HG02981 (cell line): ENCODE data around the gene AP1G1.
"Not testable (repeated sequence)": the region's sequence is repeated elsewhere in the genome, so short reads cannot be mapped to it uniquely, and the experiment has no call there.

Experiments used
- ATAC-seq: cut with Tn5 transposase; IDR thresholded peaks from one replicate; pipeline ENCODE4 v1.9.1; 2021; ENCODE audit warnings: mild to moderate bottlenecking, moderate library complexity; ENCODE audit not compliant: unreplicated experiment

Gene AP1G1

GRCh38 chr16:71808593-71809459 is at the start of gene AP1G1:
TSS of gene AP1G1 (minus strand) at chr16:71808834. CDS start at chr16:71789479, 19,355 bp downstream.
- peak; percentile 71 for ATAC-seq

GRCh38 chr16:71855937-71856662 is 47.5 kb upstream of the AP1G1 start:
- ATAC-seq: no peak

GRCh38 chr16:71854369-71854948 is 45.8 kb upstream of the AP1G1 start:
- ATAC-seq: no peak

- no peak for ATAC-seq
Observed at GRCh38 chr16:71853413-71853812, 44.8 kb upstream of the AP1G1 start.

GRCh38 chr16:71852561-71852960 is 43.9 kb upstream of the AP1G1 start:
- no peak for ATAC-seq

- no peak for ATAC-seq
Observed at GRCh38 chr16:71852158-71852557, 43.5 kb upstream of the AP1G1 start.

GRCh38 chr16:71851746-71852145 is 43.1 kb upstream of the AP1G1 start:
- ATAC-seq: no peak

GRCh38 chr16:71848622-71849021 is 40.0 kb upstream of the AP1G1 start:
- no peak for ATAC-seq

GRCh38 chr16:71847096-71847495 is 38.5 kb upstream of the AP1G1 start:
- no peak for ATAC-seq

GRCh38 chr16:71846431-71846830 is 37.8 kb upstream of the AP1G1 start:
- no peak for ATAC-seq

GRCh38 chr16:71845639-71846430 is 37.2 kb upstream of the AP1G1 start, which contains the start of gene ATXN1L:
TSS of gene ATXN1L (plus strand) at chr16:71845976. CDS start at chr16:71849741, 3,765 bp downstream.
- ATAC-seq: peak; percentile 69

- no peak for ATAC-seq
Observed at GRCh38 chr16:71843572-71843971, 34.9 kb upstream of the AP1G1 start.

GRCh38 chr16:71840052-71840451 is 31.4 kb upstream of the AP1G1 start:
- no peak for ATAC-seq

- no peak for ATAC-seq
Observed at GRCh38 chr16:71837150-71837549, 28.5 kb upstream of the AP1G1 start.

- no peak for ATAC-seq
Observed at GRCh38 chr16:71834291-71834690, 25.7 kb upstream of the AP1G1 start.

- ATAC-seq: not testable (repeated sequence)
Observed at GRCh38 chr16:71832112-71832511, 23.5 kb upstream of the AP1G1 start.

- not testable (repeated sequence) for ATAC-seq
Observed at GRCh38 chr16:71831698-71832097, 23.1 kb upstream of the AP1G1 start.

- ATAC-seq: no peak
Observed at GRCh38 chr16:71830359-71830758, 21.7 kb upstream of the AP1G1 start.

- ATAC-seq: no peak
Observed at GRCh38 chr16:71826533-71827017, 17.9 kb upstream of the AP1G1 start.

GRCh38 chr16:71817155-71817500 is 8.5 kb upstream of the AP1G1 start:
- ATAC-seq: not testable (repeated sequence)
